Central memory CD4-positive, alpha-beta T cell (primary cell): Measurements from ENCODE around the gene ADAT2.

Source experiments
- DNase-seq: peaks from one replicate; pipeline ENCODE4 v3.0.0; 2022

Gene ADAT2

DNA sequence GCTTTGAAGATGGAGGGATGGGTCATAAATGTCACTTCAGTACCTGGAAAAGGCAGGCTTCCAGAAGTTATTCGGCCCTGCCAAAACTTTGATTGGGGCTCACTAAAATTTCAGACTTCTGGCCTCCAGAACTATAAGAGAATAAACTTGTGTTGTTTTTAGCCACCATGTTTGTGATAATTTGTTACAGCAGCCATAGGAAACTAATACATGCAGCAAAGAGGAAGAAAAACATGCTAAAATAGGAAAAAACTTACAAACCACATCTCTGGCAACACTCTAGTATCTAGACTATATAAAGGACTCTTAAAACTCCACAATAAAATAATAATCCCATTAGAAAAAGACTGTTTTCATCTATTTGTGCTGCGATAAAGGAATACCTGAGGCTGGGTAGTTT, 9.5 kb downstream of the ADAT2 start:
- DNase-seq = no peak

DNA sequence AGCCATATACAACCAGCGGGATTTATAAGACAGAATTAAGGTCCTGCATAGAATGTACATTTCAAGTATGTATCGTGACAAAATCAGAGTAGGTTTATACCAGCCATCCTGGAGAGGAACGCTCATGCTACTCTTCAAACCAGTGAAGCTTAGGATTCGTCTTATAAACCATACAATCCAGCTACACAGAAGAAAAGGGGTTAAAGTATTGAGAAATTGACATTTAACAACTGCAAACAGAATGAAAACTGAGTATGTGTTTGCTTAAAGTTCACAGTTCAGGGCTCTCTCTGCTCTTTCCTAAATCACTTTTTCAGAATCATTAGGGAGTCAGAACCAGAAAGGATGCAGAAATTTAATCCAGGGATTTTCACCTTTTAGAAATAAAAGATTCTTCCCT, 17.9 kb downstream of the ADAT2 start:
- DNase-seq = no peak

DNA sequence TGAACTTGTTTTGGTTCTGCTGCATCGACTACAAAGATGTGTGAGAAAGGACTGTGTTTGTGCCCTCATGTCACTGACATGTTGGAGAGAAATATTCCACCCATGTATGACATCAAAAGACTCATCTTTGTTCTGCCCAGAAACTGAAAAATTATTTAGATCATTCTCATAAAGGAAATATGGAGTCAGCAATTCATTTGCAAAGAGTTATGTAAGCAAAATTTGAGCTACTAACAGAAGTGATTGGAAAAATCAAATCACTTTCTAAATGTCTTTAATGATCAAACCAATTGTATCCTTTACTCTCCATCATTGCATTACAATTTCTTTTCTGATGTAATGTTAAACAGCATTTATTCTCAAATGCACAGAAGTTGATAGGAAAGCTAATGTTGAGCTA, 19.3 kb downstream of the ADAT2 start:
- DNase-seq = no peak

- no peak for DNase-seq
These were observed 20.5 kb downstream of the ADAT2 start for GRCh38 chr6:143429970-143430369.

GRCh38 chr6:143427109-143427817, 23.2 kb downstream of the ADAT2 start:
- peak; percentile 66 for DNase-seq

DNA sequence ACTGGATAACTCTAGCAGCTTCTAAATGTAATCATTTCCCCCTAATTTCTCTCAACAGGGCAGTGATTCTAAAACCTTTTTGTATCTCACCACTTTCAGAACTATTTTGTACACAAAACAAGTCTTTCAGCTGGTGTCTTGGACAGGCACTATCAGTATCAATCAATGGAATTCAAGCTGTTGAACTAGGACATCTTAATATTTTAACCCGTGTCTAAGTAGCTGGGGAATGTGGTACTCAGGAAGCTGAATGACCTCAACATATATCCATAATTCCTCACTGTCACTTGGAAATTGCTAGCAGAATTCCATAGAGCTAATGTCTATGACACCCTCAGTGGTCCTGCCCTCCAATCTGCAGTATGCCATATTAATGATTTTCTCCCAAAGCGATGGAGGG, 24.5 kb downstream of the ADAT2 start:
- no peak for DNase-seq

DNA sequence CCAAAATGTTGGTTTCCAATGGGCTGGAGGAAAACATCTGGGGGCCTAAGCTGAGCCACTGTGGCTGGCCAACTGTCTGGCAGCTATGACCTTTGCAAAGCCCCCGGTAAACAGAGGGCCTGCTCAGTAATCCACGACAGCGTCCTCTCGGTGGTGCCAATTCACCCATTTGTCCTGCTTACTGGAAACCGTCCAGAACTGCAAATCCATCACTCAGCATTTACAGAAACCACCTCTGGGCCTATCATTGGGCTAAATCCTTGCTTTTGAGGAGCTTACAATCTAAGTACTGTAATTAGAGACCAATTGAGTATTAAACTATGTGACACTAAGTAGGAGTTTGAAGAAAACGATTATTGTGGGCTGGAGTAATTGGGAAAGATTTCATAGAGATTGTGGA, 31.0 kb downstream of the ADAT2 start:
- DNase-seq = no peak

DNA sequence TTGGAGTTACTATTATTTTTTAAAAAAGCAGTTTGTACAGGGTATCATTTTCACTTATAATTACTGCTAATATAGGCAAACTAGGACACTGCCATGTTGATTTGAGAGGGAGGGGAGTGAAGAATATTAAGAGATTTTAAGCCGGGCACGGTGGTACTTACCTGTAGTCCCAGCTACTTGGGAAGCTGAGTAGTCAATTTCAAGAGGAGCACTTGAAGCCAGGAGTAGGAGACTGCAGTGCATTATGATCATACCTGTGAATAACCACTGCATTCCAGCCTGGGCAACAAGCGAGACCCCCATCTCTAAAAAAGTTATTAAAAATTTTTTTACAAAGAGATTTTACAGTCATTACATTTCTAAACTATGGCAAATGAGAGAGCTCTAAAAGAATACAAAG, 35.7 kb downstream of the ADAT2 start:
- DNase-seq = no peak

GRCh38 chr6:143410859-143411270, 39.6 kb downstream of the ADAT2 start:
- DNase-seq = no peak

GRCh38 chr6:143408787-143409162, 41.7 kb downstream of the ADAT2 start:
- no peak for DNase-seq

DNA sequence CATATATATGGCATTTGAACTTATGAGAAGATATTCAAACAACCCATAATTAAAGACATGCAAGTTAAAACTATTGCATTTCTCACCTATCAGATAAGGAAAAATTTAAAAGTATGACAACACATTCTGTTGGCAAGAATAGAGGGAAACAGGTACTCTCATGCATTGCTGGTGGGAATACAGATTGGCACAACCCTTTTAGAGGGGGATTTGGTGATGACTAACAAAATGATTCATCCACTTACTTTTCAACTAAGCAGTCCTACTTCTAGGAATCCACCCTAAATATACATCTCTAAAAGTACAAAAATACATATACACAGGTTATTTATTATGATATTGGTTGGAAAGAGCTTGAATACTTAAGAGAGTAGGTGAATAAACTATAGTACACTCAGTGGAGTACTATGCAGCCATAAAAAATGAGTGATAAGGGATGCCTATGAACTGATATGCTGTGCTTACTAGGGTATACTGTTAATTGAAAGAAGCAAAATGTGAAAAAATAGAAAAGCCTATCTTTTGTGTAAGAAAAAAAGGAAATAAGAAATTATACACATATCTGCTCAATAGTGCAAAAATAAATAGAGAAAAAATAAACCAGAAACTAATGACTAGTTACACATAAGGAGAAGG, 42.2 kb downstream of the ADAT2 start:
- DNase-seq = no peak

- no peak for DNase-seq
These were observed 43.8 kb downstream of the ADAT2 start for GRCh38 chr6:143406673-143407072.

- DNase-seq = no peak
These were observed 44.9 kb downstream of the ADAT2 start for GRCh38 chr6:143405373-143406154.

DNA sequence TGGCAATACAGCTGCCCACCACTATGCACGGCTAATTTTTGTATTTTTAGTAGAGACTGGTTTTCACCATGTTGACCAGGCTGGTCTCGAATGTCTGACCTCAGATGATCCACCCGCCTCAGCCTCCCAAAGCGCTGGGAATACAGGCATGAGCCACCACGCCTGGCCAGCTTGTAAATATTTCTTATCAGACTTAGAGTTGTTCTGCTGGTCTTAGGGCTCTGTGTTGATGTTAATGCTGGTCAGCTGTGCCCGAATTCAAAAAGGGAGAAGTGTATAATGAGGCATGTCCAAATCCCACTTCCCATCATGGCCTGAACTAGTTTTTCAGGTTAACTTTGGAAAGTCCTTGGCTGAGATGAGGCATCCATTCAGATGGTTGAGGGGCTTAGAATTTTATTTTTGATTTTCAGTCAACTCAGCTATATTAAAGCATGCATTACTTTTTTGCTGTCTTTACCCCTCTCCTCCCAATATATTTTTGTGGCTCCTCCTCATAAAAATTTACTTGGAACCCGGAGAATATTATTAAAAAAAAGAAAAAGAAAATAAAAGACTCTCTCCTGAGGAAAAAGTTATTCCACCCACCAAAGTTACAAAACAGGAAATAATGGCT, 47.7 kb downstream of the ADAT2 start:
- DNase-seq = no peak

- no peak for DNase-seq
These were observed 48.7 kb downstream of the ADAT2 start for GRCh38 chr6:143401636-143402370.

- DNase-seq = no peak
These were observed 49.4 kb downstream of the ADAT2 start for GRCh38 chr6:143401068-143401446.

DNA sequence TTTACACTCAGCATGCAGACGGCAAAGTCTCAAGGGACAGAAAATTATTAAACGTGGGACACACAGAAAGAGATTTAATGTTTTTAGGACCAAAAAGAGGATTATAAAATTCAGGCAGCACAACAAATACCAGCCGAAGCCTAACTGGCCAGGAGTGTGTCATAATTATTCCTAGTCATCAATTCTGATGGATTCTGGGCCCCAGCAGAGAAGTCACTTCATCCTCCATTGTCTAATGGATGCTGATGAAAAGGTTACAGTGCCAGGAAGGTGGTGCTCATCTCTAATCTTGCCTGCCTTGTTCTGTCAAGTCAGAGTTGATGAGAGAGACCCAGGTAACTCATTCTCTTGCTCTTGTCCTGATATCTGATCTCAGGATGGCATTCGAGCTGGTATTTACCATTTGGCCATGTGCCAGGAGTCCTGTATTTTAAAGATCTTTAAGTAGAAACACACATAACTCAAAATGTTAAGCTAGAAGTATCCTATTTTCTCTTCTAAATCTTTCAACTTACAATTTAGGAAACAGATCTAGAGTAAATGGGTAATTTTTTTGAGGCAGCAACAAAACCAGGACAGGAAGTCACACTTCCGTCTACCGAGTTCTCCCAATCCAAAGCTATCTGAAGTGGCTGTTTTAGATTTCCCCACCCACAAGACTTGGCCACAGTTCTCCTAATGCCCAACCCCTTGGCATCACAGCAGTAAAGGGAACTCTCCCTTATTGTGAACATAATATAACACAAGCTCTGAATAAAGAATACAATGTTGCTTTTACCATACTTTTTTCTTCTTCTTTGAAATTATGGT, 50.0 kb downstream of the ADAT2 start:
- DNase-seq = peak; percentile 23

DNA sequence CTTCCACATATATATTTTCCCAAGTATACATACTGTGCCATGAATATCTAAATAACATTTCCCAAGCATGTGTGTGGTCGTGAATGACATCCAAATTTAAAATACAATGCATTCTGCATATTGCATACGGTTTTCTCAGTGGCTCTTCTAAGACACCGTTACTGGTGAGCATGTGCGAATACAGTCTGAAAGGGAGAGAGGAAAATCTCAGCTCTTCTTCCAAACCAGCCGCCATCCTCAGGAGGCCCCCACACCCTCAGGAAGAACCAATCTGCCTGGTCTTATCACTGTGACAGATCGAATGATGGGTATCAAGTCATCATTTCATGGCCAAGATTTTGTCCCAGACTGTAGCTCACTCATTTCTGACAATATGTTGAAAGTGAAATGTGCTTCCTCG, 50.7 kb downstream of the ADAT2 start:
- no peak for DNase-seq

DNA sequence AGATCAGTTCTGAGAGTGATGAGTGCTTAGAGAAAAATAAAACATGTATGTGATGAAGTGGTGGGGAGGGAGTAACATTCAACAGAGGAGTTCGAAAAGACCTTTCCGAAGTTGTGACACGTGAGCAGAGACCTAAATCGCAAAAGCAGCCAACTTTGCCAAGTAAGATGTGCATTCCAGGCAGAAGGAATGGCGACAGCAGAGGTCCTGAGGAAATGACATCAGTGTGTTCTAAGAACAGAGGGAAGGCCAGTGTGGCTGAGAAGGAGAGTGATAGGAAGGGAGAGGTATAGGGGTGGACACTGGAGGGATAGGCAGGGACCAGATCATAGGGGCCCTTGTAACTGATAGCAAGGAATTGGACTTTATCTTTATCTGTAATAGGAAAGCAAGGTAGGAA, 51.3 kb downstream of the ADAT2 start:
- DNase-seq = no peak

DNA sequence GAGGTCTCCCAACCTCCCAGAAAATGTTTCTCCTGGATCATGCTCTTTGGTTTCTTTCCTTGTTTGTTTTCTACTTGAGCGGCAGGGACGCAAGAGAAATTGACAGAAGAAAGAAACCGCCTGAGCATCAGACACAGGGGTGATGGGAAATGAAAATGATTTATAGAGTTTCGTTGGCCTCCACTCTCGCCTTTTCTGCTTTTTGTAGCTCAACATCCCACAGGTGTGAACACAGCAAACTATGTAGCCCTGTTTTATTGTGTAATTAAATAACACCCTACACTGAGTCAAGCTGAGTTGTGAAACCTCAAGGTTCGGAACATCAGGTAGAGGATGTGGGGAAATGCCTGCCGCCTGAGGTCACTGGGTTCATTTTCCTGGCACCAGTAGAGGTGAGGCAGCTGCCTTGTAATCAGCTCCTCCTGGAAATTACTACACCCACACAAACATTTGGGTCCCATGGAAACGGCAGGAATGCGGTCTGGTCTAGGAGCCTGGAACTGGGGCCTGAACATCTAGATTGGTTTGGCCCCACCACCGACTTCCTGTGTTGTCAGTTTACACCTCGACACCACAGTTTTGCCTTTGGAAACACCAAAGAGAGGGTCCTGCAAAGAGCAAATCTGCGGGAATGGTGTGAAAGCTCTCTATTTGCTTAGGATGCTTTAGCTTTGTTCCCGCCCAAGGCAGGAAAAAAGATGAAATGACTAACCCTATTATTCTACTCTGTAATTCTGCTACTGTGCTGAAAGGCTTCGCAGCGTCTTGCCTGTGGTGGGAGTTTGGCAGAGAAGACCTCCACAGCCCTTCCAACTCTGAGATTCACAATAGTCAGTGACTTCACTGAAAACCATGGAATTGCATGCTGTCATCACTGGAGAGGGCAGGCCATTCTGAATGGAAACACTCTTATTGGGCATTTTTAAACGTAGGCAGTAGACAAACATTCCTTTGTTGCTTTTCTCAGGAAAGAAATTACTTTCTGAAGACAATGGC, 53.0 kb downstream of the ADAT2 start:
- DNase-seq = peak; percentile 28
